Measurements from ENCODE around the gene APOBEC2. TPM values are rescaled to one million over a fixed set of nuclear protein-coding genes. Genes with fewer than 3 reads are reported as not detected.

Gene APOBEC2
- total RNA-seq, 1 experiment from 2014 or later, result not detected

DNA sequence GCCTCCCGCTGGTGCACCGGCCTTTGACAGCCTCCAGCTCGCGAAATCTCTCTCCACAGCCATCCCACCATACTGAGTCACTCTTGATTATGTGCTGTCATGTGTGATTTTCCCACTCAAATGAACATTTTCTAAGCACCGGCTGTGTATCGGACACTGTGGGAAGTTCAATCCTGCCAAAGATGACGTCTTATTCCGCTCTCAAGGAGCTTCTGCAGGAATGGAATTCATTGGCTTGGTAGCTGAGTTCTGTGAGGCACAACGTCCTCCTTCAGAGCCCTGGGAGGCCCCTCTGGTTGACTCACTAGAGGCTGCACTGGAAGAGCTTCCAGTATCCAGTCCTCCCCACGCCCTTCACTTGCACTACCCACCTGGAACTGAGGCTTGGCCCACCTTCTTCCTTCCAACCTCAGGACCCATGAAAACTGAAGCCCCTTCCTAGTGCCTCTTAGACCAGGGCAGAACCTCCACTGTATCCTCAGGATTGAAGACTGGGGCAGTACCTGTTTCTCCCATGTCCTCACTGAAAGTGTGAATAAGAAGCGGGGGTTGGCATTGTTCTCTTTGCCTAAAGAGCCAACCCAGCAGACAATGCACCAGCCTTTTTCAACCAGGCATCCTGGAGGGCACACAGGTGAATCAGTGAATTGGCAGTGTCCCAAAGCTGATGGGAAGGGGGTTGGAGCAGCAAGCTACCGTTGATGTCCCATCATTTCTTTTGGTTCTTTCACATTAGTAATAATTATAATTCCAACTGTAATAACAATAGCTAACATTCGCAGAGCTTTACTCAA is 15.7 kb upstream of the APOBEC2 start:
- no peak for DNase-seq (ENCODE audit: low read depth)

DNA sequence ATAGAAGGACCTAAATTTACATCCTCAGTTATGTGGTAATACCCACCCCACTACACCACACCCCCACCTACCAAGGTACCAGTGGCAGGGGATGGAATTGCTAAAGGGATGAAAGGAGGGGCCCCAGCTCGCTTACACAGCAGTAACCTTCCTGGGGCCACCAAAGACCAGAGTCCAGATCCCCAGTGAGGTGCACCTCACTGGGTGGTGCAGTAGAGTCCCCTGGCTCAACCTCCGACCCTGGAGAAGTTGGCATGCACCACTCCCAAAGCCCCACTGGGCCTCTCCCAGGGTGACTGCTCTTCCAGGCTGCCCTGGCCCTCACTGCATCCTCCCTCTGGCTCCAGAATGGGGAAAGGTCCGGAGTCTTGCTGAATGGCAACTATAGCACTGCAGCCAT is 14.8 kb upstream of the APOBEC2 start:
- DNase-seq (ENCODE audit: low read depth), result no peak

DNA sequence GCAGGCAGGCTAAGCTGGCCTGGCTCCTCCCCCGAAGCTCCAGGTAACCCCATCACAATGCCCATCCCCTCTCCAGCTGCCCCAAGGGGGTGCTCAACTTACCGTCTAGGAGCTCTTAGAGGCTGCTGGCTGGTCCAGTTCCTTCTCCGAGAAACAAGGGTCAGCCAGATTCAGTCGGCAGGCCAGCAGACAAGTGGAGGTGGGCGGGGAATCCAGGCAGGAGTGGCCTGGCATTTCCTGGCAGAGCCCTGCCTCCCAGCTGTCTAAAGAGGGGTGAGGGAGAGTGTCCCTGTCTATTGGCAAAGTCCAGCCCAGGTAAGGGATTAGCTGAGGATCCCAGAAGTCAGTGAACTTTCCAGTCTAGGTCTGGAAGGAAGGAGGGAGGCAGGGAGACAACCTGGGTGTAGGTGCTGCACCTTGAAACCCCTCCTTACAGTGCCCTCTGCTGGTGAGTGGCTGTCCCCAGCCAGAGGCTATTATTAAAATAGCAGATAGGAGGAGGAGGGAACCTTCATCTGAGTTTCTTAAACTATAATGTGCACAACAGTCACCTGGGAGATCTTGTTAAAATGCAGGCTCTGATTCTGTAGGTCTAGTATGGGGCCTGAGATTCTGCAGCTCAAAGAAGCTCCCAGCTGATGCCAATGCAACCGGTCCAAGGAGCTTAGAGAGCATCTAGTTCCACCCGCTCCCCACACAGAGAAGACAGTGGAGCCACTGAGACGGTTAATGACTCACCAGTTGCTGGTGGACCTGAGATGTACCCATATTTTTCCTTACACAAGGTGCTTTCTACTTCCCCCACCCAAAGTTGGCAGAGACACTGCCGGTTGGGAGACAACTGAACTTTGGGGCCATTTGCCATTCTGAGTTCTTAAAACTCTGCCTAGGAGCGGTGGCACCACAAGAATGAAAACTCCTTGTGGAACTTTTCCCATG is 13.7 kb upstream of the APOBEC2 start, which contains the start of gene UNC5CL:
UNC5CL (minus strand) TSS at position 162 of the 939 bp plus-strand sequence. CDS start 4,147 bp downstream, outside the sequence.
- DNase-seq (ENCODE audit: low read depth), result peak; percentile 39

DNA sequence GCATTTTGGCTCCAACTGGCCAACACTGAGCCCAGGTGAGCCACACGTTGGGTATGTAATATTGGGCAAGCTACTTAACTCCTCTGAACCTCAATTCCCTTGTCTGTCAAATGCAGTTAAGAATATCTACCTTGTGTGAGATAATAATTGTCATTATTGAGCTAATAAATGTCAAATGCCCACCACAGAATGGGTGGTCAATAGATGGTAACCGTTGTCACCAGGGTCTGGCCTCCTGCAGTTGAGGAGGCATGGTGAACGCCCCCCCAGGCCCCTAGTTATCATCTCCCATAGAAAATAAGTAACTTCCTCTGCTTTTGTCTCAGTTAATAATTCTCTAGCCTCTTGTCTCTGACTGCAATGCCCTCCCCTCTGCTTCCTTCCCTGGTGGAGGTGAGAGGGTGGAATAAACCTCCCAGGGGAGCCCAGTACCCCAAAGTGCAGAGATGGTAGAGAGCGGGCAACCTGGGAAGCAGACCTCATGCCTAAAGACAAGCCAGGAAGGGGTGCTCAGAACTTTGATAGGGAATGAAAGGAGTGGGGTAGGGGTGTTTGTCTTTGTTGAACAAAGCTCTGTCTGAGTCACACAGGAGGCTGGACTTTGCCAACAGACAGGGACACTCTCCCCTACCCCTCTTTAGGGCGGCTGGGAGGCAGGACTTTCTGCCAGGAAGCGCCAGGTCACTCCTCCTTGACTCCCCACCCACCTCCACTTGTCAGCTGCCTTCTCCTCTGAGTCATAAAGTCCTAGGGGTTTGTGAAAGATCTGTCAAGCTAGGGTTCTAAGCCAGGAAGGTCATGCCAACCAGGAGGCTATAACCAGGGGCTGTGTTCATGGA is 12.7 kb upstream of the APOBEC2 start:
- DNase-seq (ENCODE audit: low read depth), result peak; percentile 92

DNA sequence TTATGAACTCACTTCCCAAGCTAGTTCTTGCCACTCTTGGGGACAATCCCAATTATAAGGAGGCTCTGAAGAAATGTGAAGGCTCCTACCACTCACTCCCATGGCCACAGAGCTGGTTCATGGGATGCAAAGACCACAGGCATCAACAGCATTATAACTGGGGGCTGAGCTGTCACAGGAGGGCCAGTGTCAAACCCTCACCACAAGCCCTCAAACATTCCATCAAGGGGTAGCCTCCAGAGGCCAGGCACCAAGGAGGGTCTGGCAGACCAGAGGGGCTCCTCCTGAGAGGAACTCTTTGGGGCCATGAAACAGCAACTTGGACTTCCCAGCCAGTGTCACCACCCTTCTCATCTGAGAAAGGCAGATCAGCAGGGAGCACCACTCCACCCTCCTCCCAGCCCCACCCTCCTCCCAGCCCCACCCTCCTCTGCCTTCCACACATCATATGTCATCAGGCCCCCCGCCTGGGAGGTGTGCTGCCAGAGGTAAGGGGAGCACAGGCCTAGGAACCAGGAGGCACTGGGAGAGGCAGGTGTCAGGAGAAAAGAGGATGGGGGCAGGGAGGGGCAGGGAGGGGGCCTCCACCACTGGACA is 12.0 kb upstream of the APOBEC2 start:
- DNase-seq (ENCODE audit: low read depth), result no peak

DNA sequence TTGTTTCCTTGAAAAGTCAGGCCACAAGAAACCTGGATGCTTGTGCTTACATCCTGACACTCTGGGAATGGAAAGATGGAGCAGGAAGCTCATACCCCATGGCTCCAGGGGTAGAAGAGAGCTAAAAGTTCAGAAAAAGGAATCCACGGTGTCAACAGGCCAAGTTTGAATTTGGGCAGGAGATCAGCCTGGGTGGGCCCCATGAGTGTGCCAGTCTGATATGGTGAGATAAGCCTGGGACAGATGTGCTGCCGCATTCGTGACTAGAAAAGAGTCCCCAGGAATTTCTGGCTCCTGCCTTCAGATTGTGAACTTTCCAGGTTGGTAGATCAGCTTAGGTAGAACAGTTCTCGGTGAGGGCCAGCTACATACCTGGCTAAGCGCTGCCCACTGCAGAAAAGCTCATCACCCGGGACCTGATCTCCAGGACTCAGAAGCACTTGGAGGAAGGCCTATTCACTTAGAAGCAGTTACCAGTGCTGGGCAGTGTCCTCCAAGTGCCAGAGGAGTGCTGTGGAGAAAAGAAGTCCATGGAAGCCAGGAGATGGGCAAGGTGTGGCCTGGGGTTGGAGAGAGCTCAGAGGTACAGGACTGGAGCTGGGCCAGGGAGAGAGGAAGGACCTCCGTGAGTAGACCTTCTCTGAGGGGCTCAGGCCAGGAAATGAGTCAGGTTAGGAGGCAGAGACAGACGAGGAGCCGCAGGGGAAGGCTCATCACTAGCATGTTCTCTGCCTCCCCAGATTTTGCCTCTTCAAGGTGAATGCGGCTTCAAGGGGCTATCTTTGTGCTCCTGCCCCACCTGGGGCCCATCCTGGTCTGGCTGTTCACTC is 10.6 kb upstream of the APOBEC2 start, which contains the start of gene TSPO2:
TSPO2 (plus strand) TSS at position 242 of the 830 bp plus-strand sequence; CDS start at position 761, 519 bp downstream.
- peak; percentile 62 for DNase-seq (ENCODE audit: low read depth)

DNA sequence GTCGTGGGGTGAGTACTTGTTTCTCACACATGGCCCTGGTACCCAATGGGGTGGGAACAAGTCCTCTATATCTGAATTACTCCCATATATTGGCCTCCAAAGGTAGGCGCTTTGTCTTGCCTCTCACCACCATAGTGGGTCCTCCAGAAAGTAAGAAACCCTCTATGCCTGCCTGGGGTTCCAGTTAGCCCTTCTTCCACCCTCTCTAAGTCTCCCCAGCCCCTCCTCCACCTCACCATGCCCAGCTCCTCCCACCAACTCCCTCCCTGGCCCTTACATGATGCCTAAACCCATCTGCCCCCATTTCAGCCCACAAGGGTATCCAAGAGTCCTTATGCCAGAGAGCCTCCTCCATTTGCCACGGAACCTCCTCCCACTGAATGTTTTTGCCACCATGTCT is 9.9 kb upstream of the APOBEC2 start:
- DNase-seq (ENCODE audit: low read depth), result no peak

DNA sequence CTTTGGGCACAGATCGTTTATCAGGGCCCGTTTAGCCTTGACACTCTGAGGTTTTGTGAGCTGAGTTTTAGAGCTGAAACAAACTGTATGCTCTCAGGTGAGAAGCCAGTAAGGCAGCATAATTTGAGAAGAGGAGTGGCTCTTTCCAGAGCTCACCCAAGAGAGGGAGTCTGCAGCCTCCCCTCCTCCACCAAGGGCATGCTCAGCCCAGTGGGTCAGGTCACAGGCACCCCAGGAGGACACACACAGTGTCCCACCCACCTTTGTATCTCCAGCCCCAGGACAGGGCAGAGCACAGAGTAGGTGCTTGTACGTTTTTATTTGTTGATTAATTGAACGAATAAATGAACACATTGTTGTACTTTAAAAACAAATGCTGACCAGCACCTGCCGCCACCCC is 7.3 kb upstream of the APOBEC2 start:
- DNase-seq (ENCODE audit: low read depth), result no peak

DNA sequence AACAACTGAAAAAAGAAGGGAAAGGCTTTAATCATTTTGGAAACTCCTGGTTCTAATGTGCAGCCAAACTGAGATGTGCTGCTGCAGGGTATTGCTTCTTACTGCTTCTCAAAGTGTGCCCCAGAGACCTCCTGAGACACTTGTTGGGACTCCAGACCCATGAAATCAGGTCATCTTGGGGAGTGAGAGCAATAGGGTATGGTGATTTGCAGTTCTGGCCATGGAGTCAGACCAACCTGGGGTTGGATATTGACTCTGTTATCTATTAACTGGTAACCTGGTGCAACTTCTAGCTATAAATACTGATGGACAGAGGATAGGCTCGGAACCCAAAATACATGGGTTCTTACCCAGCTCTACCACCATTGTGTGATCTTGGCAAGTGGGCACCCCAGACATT is 6.9 kb upstream of the APOBEC2 start:
- DNase-seq (ENCODE audit: low read depth), result no peak

DNA sequence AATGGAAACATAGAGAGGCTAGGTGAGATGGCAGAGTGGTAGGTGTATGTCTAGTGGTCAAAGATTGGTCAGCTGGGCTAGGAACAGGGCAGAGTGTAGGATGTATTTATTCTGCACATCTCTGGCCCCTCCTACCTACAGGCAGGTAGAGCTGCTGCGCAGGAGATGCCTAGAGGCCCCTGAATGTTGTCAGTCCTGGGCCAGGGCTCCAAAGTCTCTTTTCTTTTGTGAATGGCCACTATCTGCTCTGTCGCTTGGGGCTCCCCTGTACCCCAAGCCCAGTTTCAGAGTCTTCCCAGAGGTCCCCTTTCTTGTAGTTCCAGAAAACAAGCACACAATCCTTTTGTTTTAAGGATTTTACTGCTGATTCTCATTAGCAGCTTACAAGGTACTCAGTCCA is 5.7 kb upstream of the APOBEC2 start:
- DNase-seq (ENCODE audit: low read depth), result no peak

DNA sequence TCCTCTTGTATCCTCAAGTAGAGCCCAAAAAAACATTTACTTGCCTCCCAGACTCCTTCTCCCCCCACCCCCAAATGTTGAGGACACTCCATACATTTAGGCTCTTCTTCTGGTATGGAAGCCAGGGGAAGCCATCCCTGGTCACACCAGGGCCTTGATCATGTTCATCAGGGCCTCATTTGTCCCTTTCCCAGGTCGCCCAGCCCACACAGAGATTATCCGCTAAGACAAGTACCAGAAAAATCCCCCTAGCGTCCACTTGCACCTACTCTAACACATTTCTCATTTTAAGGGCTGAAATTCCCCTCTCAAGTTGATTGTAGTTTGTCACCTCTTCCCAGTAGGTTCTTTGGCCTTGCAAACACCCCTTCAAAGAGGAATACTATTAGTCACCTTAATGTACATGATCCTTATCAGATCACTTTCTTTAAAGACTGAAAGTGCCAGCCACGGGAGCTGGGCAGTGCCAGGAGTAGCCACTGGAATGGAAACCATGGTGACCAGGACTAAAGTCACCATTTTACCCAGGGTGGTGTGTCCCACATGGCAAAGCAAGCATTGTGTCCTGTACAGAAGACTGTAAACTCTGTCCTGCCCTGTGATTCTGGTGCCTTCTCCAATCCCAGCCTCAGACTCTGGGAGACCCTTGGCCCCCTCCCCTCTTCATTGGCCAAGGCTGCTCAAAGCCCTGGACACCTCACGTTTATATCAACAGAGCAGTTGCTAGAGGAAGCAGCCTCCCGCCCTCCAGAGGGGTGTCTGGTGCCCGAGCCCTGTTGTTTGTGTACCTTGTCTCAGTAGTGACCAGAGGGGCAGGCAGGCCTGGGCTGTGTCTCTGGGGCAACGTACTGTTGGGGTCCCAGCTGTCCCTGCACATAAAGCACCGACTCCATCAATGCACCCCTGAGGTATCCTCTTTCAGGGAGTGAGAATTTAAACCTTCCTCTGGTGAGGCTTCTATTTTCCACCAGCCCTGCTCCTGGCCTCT is 5.0 kb upstream of the APOBEC2 start:
- DNase-seq (ENCODE audit: low read depth), result no peak

DNA sequence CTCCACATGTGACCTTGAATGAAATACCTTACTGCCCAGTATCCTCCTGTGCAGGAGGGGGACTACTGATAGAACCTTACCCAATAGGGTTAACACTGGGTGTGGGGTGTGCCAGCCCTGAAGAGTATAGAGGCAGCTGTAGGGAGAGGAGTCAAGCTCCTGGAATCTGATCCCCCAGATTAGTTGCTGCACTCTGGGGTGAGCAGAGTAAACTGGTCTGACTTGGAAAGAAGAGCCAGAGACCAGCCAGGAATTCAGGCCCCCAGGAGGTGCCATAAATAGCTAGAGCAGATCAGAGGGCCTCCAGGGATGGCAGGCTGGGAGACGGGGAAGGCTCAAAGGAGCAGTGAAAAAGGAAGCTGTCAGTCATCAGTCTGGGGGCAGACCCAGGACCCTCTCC is 3.5 kb upstream of the APOBEC2 start:
- DNase-seq (ENCODE audit: low read depth), result no peak

DNA sequence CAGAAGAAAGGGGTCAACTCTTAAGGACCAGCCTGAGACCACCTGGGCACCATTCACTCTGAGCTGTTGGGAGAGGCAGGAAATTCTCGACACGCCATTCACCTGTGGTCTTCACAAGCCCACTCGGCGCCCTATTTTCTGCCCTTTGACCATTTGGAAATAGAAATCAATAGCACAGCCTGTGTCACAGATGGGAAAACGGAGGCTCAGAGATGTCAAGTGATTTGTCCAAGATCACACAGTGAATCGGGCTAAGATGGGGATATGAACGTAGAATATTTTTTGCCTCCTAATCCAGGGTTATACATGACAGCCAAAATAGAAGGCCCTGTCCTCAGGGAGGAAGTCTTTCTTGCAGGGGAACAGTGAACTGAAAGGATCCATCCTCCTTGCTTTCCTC is 3.0 kb upstream of the APOBEC2 start:
- no peak for DNase-seq (ENCODE audit: low read depth)

DNA sequence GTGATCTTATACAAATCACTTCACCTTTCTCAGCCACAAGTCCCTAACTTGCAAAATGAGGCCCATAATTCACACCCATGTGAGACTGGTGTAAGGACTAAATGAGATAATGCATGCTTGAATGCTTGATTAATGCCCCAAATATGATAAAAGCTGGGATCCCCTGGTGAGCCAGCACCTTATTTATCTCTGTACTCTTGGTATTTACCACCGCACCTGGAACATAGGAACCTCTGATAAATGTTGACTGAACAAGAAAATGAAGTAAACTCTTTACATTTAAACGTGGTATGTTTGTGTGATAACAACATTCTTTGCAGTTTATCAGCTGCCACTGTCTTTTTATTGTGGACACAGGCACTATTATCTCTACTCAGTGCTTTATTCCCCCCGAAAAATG is 2.5 kb upstream of the APOBEC2 start:
- no peak for DNase-seq (ENCODE audit: low read depth)

DNA sequence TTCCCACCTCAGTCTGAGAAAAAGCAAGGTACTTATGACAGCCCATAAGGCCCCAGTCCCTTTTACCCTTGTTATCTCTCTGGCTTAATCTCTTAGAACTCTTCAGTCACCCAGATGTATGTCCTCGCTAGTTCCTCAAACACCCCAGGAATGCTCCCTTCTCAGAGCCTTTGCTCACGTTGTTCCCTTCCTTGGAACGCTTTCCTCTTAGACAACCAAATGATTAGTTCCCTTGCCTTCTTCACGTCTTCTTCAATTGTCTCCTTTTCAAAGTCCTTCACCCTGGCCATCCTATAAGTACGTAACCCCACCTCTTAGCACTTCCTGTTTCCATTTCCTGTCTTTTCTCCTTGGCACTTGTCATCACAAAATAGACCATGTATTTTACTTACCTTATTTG is 1.1 kb upstream of the APOBEC2 start:
- no peak for DNase-seq (ENCODE audit: low read depth)

DNA sequence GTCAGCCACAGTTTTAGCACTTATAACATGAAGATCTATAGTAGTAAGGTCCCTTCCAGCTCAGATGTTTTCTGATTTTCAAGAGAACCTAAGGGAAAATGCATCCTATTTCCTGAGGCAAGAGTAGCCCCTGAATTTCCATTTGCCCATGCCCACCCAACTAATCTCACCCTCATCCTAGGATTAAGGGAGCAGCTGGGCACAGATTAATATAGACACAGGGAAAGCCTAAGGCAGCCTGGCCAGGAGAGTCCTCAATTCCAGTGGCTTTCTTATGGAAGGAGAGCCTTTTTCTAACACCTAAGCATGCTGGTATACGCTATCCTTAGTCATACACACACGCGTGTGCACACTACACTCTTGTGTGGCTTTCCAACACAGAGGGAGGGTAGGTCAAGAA is 1.5 kb downstream of the APOBEC2 start:
- DNase-seq (ENCODE audit: low read depth), result no peak

DNA sequence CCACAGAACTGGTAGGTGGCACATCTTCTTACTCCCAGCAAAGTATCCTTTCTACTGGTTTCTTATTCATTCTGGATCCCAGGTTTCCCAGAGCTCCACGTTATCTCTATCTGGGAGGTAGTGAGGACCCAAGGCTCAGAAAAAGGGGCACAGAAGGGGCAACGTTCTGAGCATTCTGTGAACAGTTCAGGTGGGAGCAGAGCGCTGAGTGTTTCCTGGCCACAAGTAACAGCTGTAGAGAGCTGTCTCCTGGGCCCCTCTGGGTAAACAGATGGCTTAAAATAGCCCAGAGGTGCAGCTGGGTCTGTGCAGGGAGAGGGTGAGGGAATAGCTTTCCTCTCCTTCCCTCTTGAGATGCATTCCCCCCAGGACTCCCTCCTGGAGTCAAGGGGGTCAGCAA is 2.1 kb downstream of the APOBEC2 start:
- no peak for DNase-seq (ENCODE audit: low read depth)

DNA sequence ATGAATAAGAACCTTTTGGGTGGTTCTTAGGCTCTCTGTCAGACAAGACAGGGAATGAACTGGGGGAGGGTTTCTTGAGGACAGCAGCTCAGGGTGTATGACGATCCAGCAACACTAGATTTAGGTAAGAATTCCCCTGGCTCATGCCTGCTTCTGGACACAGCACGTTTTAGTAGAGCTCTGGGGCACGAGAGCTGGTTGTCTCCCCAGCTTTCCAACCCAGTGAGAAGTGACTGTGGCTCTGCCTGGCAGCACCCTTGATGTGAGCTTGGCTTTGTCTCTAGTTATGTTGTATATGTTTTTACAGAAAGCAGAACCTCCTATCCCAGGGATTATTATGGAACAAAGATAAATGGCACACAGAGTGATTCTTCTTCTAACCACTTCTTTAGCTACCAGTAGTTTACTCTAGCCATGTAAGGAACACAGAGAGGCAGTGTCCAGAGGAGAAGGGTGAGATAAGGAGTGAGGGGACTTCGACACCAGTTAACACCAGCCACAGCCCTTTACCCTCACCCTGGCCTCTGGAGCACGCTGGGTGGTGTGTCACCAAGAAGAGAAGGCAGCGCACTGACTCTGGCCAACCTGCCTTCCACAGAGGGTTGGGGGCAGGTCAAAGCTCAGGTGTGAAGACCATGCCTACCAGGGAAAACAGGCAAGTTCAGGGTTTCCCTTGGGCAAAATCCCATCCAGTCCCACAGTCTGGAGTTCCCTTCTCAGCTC is 3.9 kb downstream of the APOBEC2 start:
- DNase-seq (ENCODE audit: low read depth), result no peak
